ENCODE results near the gene TOR2A. TPM values are rescaled to one million over a fixed set of nuclear protein-coding genes. Genes with fewer than 3 reads are reported as not detected.

The TOR2A gene
- polyA plus RNA-seq, 3 donors: 57.4 to 63.8 (median 60.0) TPM

GRCh38 chr9:127726871-127727270, 8.2 kb downstream of the TOR2A start:
- Histone ChIP-seq H3K4me2 (replicated peaks; ENCODE audit: extremely low read depth, low read length, poor library complexity, severe bottlenecking) (no peak overlapping the region), H3K4me3 (replicated peaks in 1 of 3; ENCODE audit: low read depth in 2 of 3, low read length in 3 of 3) (no peak overlapping the region), H3K36me3 (replicated peaks in 1 of 2; ENCODE audit: control insufficient read depth in 1 of 2, insufficient read depth in 2 of 2, low read length in 2 of 2) (peaks cover 6 to 16% of the 10 kb centered on the region in 2 donors), H4K20me1 (ENCODE audit: insufficient read depth, low read length) (peaks cover 10% of the 10 kb centered on the region), H2AFZ (ENCODE audit: insufficient read depth, low read depth, low read length, poor library complexity, severe bottlenecking) (no peak overlapping the region), H3K79me2 (ENCODE audit: insufficient read depth, low read length) (no peaks in the 10 kb centered on the region), H3K4me1 (ENCODE audit: control insufficient read depth in 1 of 2, insufficient read depth in 2 of 2, low read length in 2 of 2) (peaks cover 3 to 5% of the 10 kb centered on the region in 2 donors), H3K27ac (ENCODE audit: low read depth in 1 of 2, low read length in 2 of 2) (no peak overlapping the region), H3K9me3 (replicated peaks in 1 of 2; ENCODE audit: control insufficient read depth in 1 of 2, insufficient read depth in 1 of 2, low read length in 2 of 2) (no peaks in the 10 kb centered on the region), H3K9ac (ENCODE audit: insufficient read depth, low read length, poor library complexity, severe bottlenecking) (no peak overlapping the region), H3K27me3 (ENCODE audit: control insufficient read depth in 2 of 2, insufficient read depth in 2 of 2, low read length in 2 of 2) (no peaks in the 10 kb centered on the region)
- no peak for TF ChIP-seq CTCF (IDR thresholded peaks at IDR 0.05)
- 90% methylated on average over 8 of the region's 8 CpGs for WGBS (ENCODE audit: insufficient coverage)
- H3K4me1 Mint-ChIP-seq: no peaks in the 10 kb centered on the region
- H3K4me3 Mint-ChIP-seq: no peak overlapping the region
- intact Hi-C loops (cut with micrococcal nuclease): loop anchor here in 1 of 2 donors (10.0 kb wide), 1 partner anchor 112 kb away; the partner anchor contains the start of gene STXBP1
- no peaks in the 10 kb centered on the region for H3K9me3 Mint-ChIP-seq
- H3K27me3 Mint-ChIP-seq (ENCODE audit: low read depth in 3 of 3): peaks cover 2 to 5% (median 5%) of the 10 kb centered on the region in 3 donors
- H3K27ac Mint-ChIP-seq: peak overlapping the region in 1 of 7 donors; percentile 40
- DNase-seq: no peak
- H3K36me3 Mint-ChIP-seq: peaks cover 7 to 18% of the 10 kb centered on the region in 2 donors

GRCh38 chr9:127724012-127724411, 11.1 kb downstream of the TOR2A start:
- Histone ChIP-seq H3K4me2 (replicated peaks; ENCODE audit: extremely low read depth, low read length, poor library complexity, severe bottlenecking) (no peak overlapping the region), H2AFZ (ENCODE audit: insufficient read depth, low read depth, low read length, poor library complexity, severe bottlenecking) (no peak overlapping the region)

More at GRCh38 chr9:127724012-127724411, 11.1 kb downstream of the TOR2A start:
- Mint-ChIP-seq H3K9me3 (peaks cover 0 to 2% (median 0%) of the 10 kb centered on the region in 7 donors), H3K27ac (no peak overlapping the region), H3K4me1 (peaks cover 11% of the 10 kb centered on the region), H3K4me3 (no peak overlapping the region), H3K27me3 (ENCODE audit: low read depth in 3 of 3) (peaks cover 4 to 10% (median 5%) of the 10 kb centered on the region in 3 donors), H3K36me3 (no peaks in the 10 kb centered on the region)
- no peak overlapping the region for H3K4me3 ChIP-seq (replicated peaks in 1 of 3; ENCODE audit: low read depth in 2 of 3, low read length in 3 of 3)
- TF ChIP-seq CTCF (IDR thresholded peaks at IDR 0.05): no peak
- peaks cover 3 to 13% of the 10 kb centered on the region in 2 donors for H3K4me1 ChIP-seq (ENCODE audit: control insufficient read depth in 1 of 2, insufficient read depth in 2 of 2, low read length in 2 of 2)
- intact Hi-C loops (cut with micrococcal nuclease): loop anchor here in 1 of 2 donors (10.0 kb wide), 1 partner anchor 109 kb away; the partner anchor contains the start of gene STXBP1
- no peaks in the 10 kb centered on the region for H3K27me3 ChIP-seq (ENCODE audit: control insufficient read depth in 2 of 2, insufficient read depth in 2 of 2, low read length in 2 of 2)
- H4K20me1 ChIP-seq (ENCODE audit: insufficient read depth, low read length): no peaks in the 10 kb centered on the region
- no peaks in the 10 kb centered on the region for H3K36me3 ChIP-seq (replicated peaks in 1 of 2; ENCODE audit: control insufficient read depth in 1 of 2, insufficient read depth in 2 of 2, low read length in 2 of 2)
- DNase-seq: no peak
- H3K79me2 ChIP-seq (ENCODE audit: insufficient read depth, low read length): no peaks in the 10 kb centered on the region
- H3K9ac ChIP-seq (ENCODE audit: insufficient read depth, low read length, poor library complexity, severe bottlenecking): no peak overlapping the region
- H3K9me3 ChIP-seq (replicated peaks in 1 of 2; ENCODE audit: control insufficient read depth in 1 of 2, insufficient read depth in 1 of 2, low read length in 2 of 2): no peaks in the 10 kb centered on the region
- WGBS (ENCODE audit: insufficient coverage): 85% methylated on average over 23 of the region's 23 CpGs
- H3K27ac ChIP-seq (ENCODE audit: low read depth in 1 of 2, low read length in 2 of 2): no peak overlapping the region

Measured in CD14-positive monocyte (primary cell).